Fibroblast of skin of left biceps (primary cell): Measurements from ENCODE around the gene INAFM1.
A peak's percentile ranks its signal among the peaks of the same experiment; 100 is the strongest.

Experiments
- DNase-seq, 2 experiments: peaks; one replicate each; pipeline ENCODE4 v3.0.0-alpha.2; 2013; ENCODE audit warnings: low read depth in 2 of 2

The INAFM1 gene

DNA sequence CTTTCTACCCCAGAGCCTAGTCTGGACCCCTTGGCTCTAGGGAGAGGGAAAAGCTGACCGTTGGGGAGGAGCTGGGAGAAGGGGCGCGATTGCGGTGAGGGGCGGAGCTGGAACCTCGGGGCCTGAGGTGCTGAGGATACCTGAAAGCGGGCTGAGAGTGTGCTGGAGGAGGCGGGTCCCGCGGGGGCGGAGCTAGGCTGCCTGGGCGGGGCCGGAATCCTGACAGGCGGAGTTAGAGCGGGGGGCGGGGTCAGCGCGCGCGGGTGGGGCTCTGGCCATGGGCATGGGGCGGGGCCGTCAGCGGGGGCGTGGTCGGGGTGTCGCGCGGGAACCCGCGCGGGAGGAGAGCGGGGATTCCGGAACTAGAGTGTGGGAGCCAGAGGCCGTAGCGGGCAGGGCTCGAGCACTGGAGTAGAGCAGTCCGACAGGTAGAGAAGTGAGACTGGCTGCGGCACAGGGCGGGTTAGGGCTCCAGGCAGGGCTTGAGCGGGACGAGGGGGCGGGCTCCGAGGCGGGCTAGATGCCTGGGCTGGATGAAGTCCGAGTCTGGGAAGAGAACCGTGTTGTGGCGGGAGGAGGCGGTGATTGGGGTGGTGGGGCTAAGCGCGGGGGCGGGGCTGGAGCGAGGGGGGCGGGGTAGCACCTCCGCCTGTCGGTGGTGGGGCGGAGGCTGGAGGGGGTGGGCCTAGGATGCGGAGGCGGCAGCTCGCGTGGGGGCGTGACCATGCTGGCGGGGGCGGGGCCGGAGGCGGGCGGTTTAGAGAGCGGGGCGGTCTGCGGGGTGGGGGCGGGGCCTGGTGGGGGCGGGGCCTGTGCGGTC is at the start of gene INAFM1:
TSS of gene INAFM1 (plus strand) at position 815 of the 820 bp plus-strand sequence. CDS start 35 bp downstream, outside the sequence.
- DNase-seq = peak; percentile 81 to 84

DNA sequence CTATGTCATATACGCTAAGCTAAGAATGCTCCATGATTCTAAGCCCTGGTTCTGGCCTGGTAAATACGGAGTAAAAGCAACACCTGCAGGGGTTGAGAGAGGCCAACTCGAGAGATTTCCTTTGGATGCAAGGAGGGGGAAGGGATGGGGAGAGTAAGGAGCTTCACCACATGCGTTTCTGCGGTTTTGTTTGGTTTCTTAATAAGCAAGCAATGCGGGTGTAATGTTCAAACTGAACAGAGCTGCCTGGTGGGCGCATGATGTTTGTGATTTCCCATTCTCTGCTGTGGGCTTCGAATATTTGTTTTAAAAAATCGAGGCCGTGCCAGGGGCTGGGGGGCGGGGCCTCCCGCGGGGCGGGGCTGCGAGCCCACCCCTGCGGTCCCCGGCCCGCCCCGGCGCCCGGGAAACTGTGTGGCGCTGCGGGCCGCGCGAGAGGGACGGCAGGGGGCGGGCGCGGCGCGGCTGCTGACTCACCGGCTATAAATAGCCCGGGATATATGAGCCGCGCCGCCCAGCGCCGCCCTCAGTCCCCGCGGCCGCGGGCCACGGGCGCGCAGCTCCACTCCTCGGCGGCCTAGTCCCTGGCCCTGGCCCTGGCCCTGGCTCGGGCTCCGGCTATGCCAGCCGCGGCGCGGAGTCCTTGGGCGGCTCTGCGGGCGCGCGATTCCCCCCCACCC is 48.8 kb upstream of the INAFM1 start:
- DNase-seq = peak; percentile 76 to 81

DNA sequence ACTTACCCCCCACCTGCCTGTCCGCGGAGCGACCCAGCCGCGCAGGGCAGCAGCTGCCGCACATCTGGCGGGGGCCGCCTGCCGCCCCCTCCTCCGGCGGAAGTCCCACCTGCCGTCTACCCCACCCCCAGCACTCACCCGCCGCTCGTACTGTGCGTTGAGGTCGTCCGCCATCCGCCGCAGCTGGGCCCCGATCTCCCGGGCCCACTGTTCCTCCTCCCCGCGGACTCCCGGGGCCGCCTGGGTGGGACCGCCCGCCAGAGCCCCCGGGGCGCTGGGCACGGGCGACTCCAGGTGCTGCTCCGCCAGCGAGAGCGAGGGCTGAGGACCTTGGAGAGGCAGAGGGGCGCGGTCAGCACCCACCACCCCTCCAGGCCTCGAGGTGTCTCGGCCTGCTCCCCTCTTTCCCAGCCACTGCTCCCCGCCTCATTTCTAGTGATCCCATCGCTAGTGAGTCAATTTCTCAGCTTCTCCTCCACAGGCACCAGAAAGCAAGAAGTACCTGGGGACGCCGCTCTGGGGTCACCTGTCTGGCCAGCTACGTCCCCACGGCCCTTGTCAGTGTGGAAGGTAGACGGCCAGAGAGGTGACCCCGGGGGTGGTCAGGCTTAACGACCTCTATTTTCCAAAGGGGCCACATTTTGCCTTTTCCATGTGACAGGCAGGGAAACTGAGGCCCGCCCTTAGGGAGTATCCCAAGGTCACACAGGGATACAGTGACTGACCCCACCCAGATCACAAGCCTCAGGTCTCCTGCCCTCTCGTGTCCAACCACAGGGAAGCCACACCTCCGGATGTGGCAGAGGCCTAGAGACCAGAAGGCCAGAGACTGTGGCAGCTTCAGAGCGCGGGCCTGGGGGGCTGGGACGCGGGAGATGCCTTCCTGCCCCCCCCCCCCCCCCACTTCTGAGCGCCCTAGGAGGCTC is 48.0 kb upstream of the INAFM1 start:
- no peak for DNase-seq

DNA sequence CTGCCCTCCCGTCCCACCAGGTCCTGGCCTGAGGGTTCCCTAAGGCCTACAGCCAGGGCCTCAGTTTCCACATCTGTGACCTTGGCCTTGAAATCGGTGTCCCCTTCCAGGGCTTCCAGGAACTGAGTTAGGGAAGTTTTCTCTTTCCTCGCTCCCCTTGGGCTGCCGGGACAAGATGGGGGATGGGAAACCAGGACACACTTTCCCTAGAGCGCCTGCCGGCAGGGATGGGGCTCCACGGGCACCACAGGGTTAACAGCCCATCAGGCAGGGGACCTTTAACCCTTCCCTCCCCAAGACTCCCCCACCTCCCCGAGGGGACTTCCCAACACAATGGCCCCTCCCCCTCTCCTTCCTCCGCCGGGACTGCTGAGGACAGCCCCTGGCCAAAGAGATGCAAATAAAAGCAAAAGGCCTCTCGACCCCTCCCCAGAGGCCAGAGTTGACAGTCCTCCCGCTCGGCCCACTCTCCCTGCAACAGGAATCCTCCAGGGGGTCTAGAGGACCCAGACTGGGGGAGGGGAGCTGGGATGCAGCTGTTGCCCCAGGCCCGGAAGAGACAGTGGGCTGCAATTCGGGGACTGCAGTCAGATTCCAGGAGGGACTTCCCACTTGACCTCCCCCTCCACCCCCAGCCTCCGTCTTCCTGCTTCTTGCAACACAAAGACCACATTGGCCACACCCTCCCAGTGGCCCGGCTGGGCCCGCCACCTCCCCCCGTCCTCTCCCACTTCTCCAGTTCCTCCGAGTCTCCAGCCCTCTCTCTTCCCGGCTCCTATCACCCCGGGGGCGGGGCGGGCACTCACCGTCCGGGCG is 47.1 kb upstream of the INAFM1 start:
- peak; percentile 75 to 80 for DNase-seq

DNA sequence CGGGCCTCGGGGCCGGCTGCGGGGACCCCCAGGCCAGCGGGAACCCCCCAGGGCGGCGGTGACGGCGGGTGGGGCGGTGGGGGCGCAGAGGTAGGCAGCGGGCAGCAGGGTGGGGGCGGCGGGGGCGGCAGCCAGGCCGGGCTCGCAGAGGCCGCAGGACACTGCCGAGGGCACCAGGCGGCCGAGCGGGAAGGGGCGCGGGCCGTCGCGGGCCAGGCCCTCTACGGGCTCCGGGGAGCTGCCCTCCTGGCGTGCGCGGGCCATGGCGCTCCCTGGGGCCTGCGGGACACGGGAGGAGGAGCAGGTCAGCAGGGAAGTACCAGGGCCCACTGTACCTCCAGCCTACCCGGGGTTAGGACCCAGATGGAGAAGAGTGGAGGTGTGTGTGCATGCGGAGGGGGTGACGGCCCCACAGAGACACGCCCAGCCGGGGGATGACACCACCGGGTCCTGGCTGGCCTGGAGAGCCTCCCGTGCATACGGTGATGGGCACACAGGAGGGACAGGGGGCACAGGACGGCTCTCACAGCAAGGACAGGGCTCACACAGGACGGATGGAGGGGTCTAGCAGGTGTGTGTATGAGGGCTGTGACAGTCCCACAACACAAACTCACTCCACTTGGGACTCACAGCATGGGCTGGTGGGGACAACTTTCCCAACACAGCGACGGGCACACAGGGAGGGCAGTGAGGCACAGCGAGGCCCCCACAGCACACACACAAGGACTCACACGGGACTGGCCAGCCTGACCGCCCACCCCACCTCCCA is 46.3 kb upstream of the INAFM1 start:
- DNase-seq = no peak

DNA sequence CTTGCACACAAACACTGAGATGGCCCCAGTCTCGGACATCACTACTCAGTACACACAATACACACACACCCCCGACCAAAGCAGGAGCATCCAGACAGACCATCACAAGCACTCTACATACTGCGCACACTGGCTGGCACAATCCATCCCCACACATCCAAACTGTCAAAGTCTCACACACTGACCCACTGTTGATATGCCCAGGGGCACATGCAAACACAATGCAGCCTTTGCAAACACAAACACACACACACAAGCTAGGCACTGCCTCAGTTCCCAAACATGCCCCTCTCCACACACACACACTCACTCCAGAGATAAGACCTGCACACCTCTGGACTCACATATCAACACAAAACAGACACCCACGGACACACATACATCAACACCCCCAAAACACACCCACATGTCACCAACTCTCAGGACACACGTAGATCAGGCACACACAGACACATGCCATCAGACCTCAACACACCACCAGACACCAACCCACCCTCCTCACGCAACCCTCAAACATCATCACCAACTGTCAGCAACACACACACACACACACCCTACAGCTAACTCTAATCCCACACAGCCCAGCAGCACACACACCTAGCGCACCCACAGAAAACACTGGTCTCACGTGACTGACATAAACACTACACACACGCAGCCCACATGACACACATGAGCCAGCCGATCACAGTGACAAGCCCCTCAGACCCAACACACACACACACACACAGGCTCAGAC is 45.6 kb upstream of the INAFM1 start:
- no peak for DNase-seq

DNA sequence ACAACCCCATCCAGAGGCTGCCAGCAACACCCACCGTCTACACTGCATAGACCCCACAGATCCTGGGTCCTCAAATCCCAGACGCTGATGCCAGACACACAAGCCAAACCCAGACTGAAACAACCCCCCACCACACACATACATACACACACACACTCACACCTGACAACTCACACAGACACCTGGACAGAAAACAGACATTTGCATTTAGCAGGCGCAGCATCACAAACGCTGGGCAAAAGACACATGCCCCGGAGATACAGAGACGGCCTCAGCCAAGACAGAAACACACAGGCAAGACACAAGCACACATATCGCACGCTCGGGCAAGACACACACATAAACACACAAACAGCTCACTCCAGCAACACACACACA is 45.0 kb upstream of the INAFM1 start:
- no peak for DNase-seq

DNA sequence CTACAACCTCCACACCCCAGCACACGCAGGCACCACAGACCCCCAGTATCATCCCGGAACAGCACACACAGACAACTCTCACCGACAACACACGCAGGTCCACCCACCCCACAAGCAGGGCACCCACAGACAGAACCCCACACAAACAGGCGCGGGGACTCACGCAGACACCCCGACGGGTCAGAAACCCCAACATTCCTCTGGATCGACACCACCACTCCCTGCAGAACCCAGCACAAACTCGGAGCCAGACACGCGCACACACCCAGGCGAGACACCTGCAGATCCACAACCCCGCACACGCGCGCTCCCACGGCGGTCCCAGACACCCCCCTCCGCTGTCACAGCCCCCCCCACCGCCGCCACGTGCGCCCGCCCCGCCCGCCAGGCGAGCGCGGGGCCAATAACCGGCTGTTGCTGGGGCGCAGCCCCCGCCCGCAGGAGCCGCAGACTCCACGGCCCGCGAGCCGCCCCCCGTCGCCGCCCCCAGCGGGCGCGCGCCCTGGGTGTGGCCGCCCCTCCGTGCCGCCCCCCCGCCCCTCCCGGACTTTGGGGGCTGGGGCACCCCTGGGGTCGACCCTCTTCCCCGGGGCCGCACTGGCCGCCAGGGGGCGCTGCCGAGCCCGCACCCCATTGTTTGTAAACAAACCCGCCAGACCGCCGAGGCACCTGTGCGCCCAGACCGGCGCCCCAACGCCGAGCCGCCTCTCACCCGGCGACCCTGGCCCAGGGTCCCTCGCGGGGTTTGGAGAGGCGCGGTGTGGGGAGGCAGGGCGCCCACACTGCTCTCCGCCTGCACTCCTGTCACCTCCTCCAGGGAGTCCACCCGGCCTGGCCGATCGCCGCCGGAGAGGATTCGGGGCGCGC is 44.4 kb upstream of the INAFM1 start:
- DNase-seq = no peak

DNA sequence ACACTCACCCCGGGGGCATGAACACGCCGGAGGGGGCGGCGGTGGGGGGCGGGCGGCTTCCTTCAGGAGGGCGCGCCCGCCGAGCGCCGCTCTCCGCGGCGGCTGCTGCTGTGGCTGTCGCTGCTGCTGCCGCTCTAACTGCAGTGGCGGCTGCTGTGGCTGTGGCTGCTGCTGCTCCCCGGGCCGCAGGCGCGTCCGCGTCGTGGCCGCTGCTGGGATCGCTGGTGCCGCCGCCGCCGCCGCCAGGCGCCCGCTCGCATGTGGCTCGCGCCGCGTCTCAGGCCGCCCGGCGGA is 43.8 kb upstream of the INAFM1 start, which contains the start of gene BBC3:
TSS of gene BBC3 (minus strand) at position 279 of the 294 bp plus-strand sequence. CDS start 2,768 bp downstream, outside the sequence.
- no peak for DNase-seq

DNA sequence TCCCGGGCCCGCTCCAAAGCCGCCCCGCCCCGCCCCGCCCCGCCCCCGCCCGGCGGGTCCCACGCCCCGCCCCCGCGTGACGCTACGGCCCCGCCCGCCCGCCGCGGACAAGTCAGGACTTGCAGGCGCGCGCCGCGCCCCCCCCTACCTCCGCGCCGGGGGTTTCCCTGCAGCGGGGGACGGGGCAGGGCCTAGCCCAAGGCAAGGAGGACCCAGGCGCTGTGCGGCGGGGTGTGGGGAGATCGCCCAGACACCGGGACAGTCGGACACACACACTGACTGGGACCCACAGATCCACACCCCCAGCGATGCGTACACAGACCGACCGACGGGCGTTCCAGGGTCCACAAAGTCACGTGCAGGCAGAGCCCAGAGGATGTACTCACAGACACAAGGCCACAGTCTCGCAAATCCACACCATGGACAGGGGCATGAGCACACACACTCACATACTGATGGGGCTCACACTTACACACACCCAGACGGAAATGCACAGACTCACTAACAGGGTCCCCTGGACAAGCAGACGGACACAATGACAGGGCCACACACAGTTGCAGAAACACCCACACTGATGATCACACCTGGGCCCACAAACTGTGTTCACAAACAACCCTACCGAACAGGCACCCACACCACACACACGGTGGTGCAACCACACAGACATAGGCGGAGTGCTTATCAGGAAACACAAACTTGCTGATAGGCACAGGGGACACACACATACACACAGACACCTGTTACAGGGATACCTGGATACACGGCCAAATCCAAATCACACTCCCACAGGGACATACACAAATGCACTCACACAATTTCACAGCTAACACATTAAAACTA is 43.2 kb upstream of the INAFM1 start:
- DNase-seq = peak in 1 of 2 experiments; percentile 69

DNA sequence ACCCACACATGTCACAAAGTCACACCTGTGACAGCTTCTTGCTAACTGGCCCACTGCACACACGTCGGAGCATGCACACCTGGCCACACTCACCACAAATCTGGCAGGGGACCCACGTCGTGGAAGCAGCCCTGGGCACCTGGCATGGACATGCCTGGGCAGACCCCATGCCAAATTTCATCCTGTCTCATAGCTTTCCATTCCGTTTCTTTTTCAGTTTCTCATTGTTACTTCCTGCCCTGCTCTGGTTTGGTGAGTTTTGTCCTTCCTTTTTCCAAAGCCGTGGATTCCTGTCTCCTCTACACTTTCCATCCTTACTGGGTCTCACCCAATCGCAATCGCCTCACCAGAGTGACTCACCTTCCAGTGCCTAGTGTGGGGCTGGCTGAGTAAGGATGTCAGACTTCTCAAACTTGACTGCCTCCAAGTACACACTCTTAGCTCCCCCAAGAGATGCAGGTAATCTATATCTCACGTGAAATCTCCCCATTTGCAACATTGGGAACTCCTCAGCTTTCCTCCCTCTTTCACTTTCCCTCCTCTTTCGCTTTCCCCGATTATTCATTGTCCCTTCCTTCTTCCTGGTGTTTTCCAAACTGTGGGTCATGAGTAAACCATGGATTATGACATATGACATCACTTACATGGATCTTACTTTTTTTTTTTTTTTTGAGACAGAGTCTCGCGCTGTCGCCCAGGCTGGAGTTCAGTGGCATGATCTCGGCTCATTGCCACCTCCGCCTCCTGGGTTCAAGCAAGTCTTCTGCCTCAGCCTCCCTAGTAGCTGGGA is 42.1 kb upstream of the INAFM1 start:
- DNase-seq = no peak

DNA sequence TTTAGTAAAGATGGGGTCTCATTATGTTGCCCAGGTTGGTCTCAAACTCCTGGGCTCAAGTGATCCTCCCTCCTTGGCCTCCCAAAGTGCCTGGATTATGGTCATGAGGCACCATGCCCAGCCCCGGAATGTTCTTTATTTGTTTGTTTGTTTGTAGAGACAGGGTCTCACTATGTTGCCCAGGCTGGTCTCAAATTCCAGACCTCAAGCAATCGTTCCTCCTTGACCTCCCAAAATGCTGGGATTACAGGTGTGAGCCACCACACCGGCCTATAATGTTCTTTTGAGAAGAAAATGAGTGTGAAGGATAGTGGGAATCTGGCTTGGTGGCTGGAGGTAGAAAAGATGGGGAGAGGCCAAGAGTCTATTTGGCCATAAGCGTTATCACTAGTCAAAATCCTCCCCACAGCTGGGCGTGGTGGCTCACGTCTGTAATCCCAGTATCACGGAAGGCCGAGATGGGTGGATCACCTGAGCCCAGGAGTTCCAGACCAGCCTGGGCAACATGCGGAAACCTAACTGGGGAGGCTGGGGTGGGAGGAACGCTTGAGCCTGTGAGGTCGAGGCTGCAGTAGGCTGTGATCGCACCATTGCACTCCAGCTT is 38.5 kb upstream of the INAFM1 start:
- no peak for DNase-seq

DNA sequence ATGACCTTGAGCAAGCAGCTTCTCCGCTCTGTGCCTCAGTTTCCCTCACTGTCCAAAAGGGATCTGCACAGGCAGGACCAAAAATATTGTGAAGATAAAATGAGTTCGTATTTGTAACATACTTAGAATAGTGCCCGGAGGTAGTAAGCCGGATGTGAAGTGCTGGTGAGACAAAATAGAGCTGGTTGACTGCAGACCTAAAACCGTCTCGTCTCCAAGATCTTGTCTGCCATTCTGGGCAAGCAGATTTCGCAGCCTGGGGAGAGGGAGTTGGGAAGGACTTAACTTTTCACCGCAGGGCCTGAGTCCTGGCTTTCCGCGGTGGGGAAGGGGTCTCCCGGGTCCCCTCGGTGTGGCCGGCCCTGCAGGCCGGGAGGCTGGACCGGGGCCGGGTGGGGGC is 35.5 kb upstream of the INAFM1 start:
- no peak for DNase-seq

DNA sequence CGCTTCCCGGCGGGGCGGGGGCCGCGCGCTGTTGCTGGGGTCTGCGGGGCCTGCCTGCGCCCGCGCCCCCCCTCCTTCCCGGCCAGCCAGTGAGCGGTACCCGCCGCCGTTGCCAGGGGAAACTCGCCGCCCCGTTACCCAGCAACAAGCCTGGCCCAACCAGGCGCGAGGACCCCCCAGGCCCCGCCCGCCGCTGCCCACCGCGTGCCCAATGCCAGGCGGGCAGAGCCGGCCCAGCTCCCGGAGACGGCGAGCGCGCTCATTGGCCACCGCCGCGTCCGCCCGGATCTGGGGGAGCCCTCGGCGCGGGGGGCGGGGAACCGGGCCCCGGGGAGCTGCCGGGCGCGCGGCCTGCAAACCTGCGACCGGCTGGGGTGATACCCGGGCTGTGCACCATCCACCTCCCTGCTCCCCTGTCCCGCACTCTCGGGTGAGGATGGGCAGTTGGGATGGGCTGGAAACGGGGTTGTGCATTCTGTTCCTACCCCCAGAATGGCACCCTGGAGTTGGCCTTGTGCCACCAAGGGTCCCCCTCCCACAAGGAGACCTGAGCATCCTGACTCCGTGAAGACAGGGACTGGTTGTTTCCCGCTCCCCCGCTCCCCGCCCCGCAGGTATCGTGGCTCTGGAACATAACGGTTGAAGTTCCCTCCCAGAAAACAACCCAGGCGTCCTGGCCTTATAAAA is 34.9 kb upstream of the INAFM1 start:
- DNase-seq = no peak

DNA sequence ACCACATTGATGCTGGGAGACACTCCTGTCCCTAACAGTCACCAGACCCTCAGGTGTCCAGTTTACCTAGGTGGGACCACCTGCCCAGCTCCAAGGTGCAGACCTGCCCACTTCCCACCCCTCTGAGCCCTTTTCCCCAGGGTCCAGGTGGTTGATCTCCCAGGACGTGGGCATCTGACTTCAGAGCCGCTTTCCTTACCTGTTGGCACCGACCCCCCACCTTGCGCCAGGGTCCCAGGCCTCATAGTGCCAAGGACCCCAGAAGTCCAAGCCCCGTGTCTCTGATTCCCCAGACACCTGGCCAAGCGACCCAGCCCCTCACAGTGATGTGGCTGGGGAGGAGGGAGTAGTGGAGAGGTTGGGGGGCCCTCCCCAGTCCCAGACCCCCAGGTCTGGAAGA is 34.1 kb upstream of the INAFM1 start:
- no peak for DNase-seq
